GM19023 (cell line): ENCODE results near the gene TBC1D4.

Experiments used
- ATAC-seq: cut with Tn5 transposase; IDR thresholded peaks from one replicate; pipeline ENCODE4 v1.9.1; 2021; ENCODE audit warnings: mild to moderate bottlenecking, moderate library complexity; ENCODE audit not compliant: unreplicated experiment

TBC1D4 gene

GRCh38 chr13:75489502-75490263 is 7.7 kb upstream of the TBC1D4 start:
- ATAC-seq, result peak; percentile 85

- no peak for ATAC-seq
Measured at GRCh38 chr13:75486146-75487062, 4.4 kb upstream of the TBC1D4 start.

GRCh38 chr13:75485286-75486062 is 3.5 kb upstream of the TBC1D4 start:
- no peak for ATAC-seq

GRCh38 chr13:75482820-75483079 is 781 bp upstream of the TBC1D4 start:
- no peak for ATAC-seq

GRCh38 chr13:75481176-75482069 is 546 bp downstream of the TBC1D4 start:
- ATAC-seq, result peak; percentile 28

- ATAC-seq, result peak; percentile 5
Measured at GRCh38 chr13:75480671-75481175, 1.2 kb downstream of the TBC1D4 start.

GRCh38 chr13:75479102-75479740 is 2.7 kb downstream of the TBC1D4 start:
- ATAC-seq, result no peak

GRCh38 chr13:75478659-75479058 is 3.3 kb downstream of the TBC1D4 start:
- ATAC-seq, result no peak

GRCh38 chr13:75474956-75475355 is 7.0 kb downstream of the TBC1D4 start:
- ATAC-seq, result no peak

- no peak for ATAC-seq
Measured at GRCh38 chr13:75473468-75473867, 8.5 kb downstream of the TBC1D4 start.

- ATAC-seq, result no peak
Measured at GRCh38 chr13:75470676-75471075, 11.3 kb downstream of the TBC1D4 start.

GRCh38 chr13:75469047-75469446 is 12.9 kb downstream of the TBC1D4 start:
- no peak for ATAC-seq

- ATAC-seq, result no peak
Measured at GRCh38 chr13:75468602-75469001, 13.4 kb downstream of the TBC1D4 start.

- ATAC-seq, result no peak
Measured at GRCh38 chr13:75468098-75468497, 13.9 kb downstream of the TBC1D4 start.

GRCh38 chr13:75467040-75467728 is 14.8 kb downstream of the TBC1D4 start:
- ATAC-seq, result no peak

- ATAC-seq, result no peak
Measured at GRCh38 chr13:75465236-75465635, 16.7 kb downstream of the TBC1D4 start.

GRCh38 chr13:75461314-75461713 is 20.7 kb downstream of the TBC1D4 start:
- no peak for ATAC-seq

- ATAC-seq, result no peak
Measured at GRCh38 chr13:75460644-75461043, 21.3 kb downstream of the TBC1D4 start.
